K562 (cell line): ENCODE results near the gene AMN1. TPM values are rescaled to one million over a fixed set of nuclear protein-coding genes. Genes with fewer than 3 reads are reported as not detected.

Experiments
- CAMTA2 ChIP-seq: fragments of 250-450 bp; sonication (Bioruptor Pico); conservative IDR thresholded peaks from 2 replicates; pipeline ENCODE4 v1.5.1; 2022
- CHD2 ChIP-seq: IDR thresholded peaks from 2 replicates; pipeline ENCODE4 v1.6.1; 2011; ENCODE audit warnings: low read depth, low read length
- FOXP1 ChIP-seq: sonication (generic); formaldehyde crosslinking; IDR thresholded peaks from 2 replicates; pipeline ENCODE4 v1.8.0; 2022; ENCODE audit warnings: mild to moderate bottlenecking, missing genetic modification reagents
- FUS ChIP-seq: fragments of 200-400 bp; formaldehyde crosslinking; optimal IDR thresholded peaks from 2 replicates; pipeline ENCODE3; 2017; ENCODE audit warnings: low read depth, low read length
- GATA2 ChIP-seq: sonication (generic); formaldehyde crosslinking; IDR thresholded peaks from 2 replicates; pipeline ENCODE4 v1.4.0; 2020; ENCODE audit warnings: mild to moderate bottlenecking, missing genetic modification reagents
- GTF2A2 ChIP-seq: IDR thresholded peaks from 2 replicates; pipeline ENCODE4 v1.6.1; 2016; ENCODE audit warnings: mild to moderate bottlenecking, missing genetic modification characterization, missing compliant biosample characterization
- KDM1A ChIP-seq, 2 experiments: fragments of 450-650 bp; IDR thresholded peaks; 2 replicates each; pipeline ENCODE4 v1.6.1; 2016; ENCODE audit warnings: mild to moderate bottlenecking in 2 of 2
- LEF1 ChIP-seq: fragments of 450-650 bp; IDR thresholded peaks from 2 replicates; pipeline ENCODE4 v1.6.1; 2016; ENCODE audit warnings: mild to moderate bottlenecking
- NR4A1 ChIP-seq, 2 experiments: fragments of 250-450 bp in 1 of 2; fragments of 450-650 bp in 1 of 2; sonication (Bioruptor Pico) in 1 of 2; IDR thresholded peaks; 2 replicates each; pipeline versions ENCODE4 v1.4.0 to v1.6.1; 2016 to 2020; ENCODE audit warnings: mild to moderate bottlenecking in 2 of 2, missing compliant biosample characterization in 1 of 2, missing genetic modification characterization in 1 of 2, moderate library complexity in 1 of 2
- RBM14 ChIP-seq: fragments of 200-400 bp; formaldehyde crosslinking; IDR thresholded peaks from 2 replicates; pipeline ENCODE4 v1.6.1; 2018; ENCODE audit warnings: low read depth, mild to moderate bottlenecking, low read length, moderate library complexity, borderline replicate concordance; ENCODE audit not compliant: insufficient read depth
- RFX1 ChIP-seq: fragments of 450-650 bp; IDR thresholded peaks from 2 replicates; pipeline ENCODE4 v1.6.1; 2016; ENCODE audit warnings: mild to moderate bottlenecking, moderate library complexity
- RNF2 ChIP-seq: sonication (generic); IDR thresholded peaks from 2 replicates; pipeline ENCODE4 v1.6.1; 2016
- SAFB2 ChIP-seq: fragments of 200-400 bp; formaldehyde crosslinking; IDR thresholded peaks from 2 replicates; pipeline ENCODE4 v1.6.1; 2018; ENCODE audit warnings: borderline replicate concordance, low read length, low read depth, moderate library complexity; ENCODE audit not compliant: severe bottlenecking
- SIRT6 ChIP-seq: IDR thresholded peaks from one replicate; pipeline ENCODE4 v1.6.1; 2012; ENCODE audit warnings: low read depth, mild to moderate bottlenecking, control low read depth, inconsistent platforms, low read length, moderate library complexity
- TBP ChIP-seq: optimal IDR thresholded peaks from 2 replicates; pipeline ENCODE3; 2011; ENCODE audit warnings: low read depth, low read length, improper control_type of control experiment
- ZNF143 ChIP-seq: sonication (generic); formaldehyde crosslinking; IDR thresholded peaks from 2 replicates; pipeline ENCODE4 v1.9.0; 2022; ENCODE audit warnings: mild to moderate bottlenecking, missing genetic modification reagents
- ZNF217 ChIP-seq: sonication (generic); formaldehyde crosslinking; IDR thresholded peaks from 2 replicates; pipeline ENCODE4 v1.8.0; 2022; ENCODE audit warnings: mild to moderate bottlenecking, missing genetic modification reagents
- ZNF311 ChIP-seq: fragments of 250-450 bp; sonication (Bioruptor Pico); IDR thresholded peaks from 2 replicates; pipeline ENCODE4 v1.4.0; 2020; ENCODE audit warnings: mild to moderate bottlenecking, moderate library complexity
- polyA plus RNA-seq, 8 experiments: library from polyadenylated mRNA; depleted of rRNA in 4 of 8; stranded (reverse) in 5 of 8; unstranded in 3 of 8; fragments of >200 nt; fragmentation: Nextera tagmentation in 2 of 8; fragmentation: Illumina TruSeq in 1 of 8; extraction: Ambion mirVana in 2 of 8; extraction: Trizol in 1 of 8; gene quantifications; 2 replicates each; pipeline versions ENCODE4 v1.2.1 to v1.2.3, GENCODE V29; 2011 to 2014; ENCODE audit warnings: inconsistent platforms in 1 of 8, missing spikeins in 1 of 8
- total RNA-seq, 7 experiments: library from RNA; depleted of rRNA in 6 of 7; stranded (reverse); fragments of >200 nt in 6 of 7; fragmentation: Illumina TruSeq in 2 of 7; extraction: Trizol in 2 of 7; gene quantifications; 2 replicates each; pipeline versions ENCODE4 v1.2.1 to v1.2.3, GENCODE V29; 2011 to 2021; ENCODE audit warnings: low replicate concordance in 1 of 7
- TF ChIP-seq, protein P1 (sequence below): sonication (generic); formaldehyde crosslinking; IDR thresholded peaks from 2 replicates; pipeline ENCODE4 v1.8.0; 2022; ENCODE audit warnings: mild to moderate bottlenecking, low read depth, missing genetic modification reagents
- TF ChIP-seq, protein P2 (sequence below): fragments of 450-650 bp; IDR thresholded peaks from 2 replicates; pipeline ENCODE4 v1.6.1; 2016; ENCODE audit warnings: antibody characterized with exemption
- TF ChIP-seq, protein P3 (sequence below), 2 experiments: fragments of 450-650 bp in 1 of 2; sonication (generic) in 1 of 2; formaldehyde crosslinking in 1 of 2; IDR thresholded peaks in 1 of 2; conservative IDR thresholded peaks in 1 of 2; 2 replicates each; pipeline versions ENCODE4 v1.6.1 to v1.8.1; 2016 to 2023; ENCODE audit warnings: mild to moderate bottlenecking in 2 of 2, moderate library complexity in 2 of 2, inconsistent platforms in 1 of 2, missing genetic modification reagents in 1 of 2
- TF ChIP-seq, protein P4 (sequence below): sonication (generic); formaldehyde crosslinking; IDR thresholded peaks from 2 replicates; pipeline ENCODE4 v1.8.1; 2023; ENCODE audit warnings: mild to moderate bottlenecking, missing genetic modification reagents

AMN1 gene
- total and polyA plus RNA-seq, 9 of the 15 experiments (the other 6 are each of a cell fraction or from before 2014, with no cell fraction given) = 5.2 to 27.6 (median 13.0) TPM

DNA sequence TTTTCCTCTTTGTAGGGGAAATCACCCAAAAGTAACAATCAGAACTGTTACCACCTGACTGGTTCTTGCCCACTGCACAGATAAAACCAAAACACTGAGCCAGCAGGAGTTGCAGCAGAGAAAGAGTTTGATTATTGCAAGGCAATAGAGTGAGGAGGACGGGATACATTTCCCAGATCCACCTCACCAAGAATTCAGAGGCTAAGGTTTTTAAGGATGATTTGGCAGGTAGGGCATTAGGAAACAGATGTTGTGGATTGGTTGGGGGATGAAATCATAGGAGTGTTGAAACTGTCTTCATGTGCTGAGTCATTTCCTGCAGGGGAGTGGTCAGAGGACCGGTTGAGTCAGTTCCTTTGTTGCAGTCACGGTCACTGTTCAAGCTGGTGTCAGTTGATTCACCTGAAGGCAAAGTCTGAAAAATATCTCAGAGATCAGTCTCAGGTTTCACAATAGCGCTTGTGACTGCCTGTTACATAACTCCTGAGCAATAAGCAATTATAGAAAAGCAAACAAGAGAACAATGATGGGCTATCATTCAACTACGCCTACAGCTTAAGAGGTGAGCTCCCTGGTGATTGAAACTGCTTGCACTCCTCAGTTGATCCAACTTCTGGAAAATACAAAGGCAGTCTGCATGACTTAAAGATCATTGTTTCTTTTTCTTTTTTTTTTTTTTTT lies 20.3 kb upstream of the AMN1 start (continued):
- no peak for TF ChIP-seq CAMTA2 (CRISPR knock-in tag)
- TF ChIP-seq ZNF143 (CRISPR knock-in tag) = no peak
- TF ChIP-seq, protein P1, sequence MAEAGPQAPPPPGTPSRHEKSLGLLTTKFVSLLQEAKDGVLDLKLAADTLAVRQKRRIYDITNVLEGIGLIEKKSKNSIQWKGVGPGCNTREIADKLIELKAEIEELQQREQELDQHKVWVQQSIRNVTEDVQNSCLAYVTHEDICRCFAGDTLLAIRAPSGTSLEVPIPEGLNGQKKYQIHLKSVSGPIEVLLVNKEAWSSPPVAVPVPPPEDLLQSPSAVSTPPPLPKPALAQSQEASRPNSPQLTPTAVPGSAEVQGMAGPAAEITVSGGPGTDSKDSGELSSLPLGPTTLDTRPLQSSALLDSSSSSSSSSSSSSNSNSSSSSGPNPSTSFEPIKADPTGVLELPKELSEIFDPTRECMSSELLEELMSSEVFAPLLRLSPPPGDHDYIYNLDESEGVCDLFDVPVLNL (CRISPR knock-in tag) = no peak
- TF ChIP-seq KDM1A (IDR thresholded peaks at IDR 0.05) = peak; percentile 80 to 86
- TF ChIP-seq, protein P2, sequence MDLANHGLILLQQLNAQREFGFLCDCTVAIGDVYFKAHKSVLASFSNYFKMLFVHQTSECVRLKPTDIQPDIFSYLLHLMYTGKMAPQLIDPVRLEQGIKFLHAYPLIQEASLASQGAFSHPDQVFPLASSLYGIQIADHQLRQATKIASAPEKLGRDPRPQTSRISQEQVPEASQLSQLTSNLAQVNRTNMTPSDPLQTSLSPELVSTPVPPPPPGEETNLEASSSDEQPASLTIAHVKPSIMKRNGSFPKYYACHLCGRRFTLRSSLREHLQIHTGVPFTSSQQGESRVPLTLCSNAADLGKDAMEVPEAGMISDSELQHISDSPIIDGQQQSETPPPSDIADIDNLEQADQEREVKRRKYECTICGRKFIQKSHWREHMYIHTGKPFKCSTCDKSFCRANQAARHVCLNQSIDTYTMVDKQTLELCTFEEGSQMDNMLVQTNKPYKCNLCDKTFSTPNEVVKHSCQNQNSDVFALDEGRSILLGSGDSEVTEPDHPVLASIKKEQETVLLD = peak; percentile 73
- TF ChIP-seq FUS = no peak
- TF ChIP-seq CHD2 = no peak
- TF ChIP-seq RFX1 = no peak
- TF ChIP-seq, protein P3, sequence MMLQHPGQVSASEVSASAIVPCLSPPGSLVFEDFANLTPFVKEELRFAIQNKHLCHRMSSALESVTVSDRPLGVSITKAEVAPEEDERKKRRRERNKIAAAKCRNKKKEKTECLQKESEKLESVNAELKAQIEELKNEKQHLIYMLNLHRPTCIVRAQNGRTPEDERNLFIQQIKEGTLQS (IDR thresholded peaks at IDR 0.05) = peak; percentile 99
- TF ChIP-seq, protein P3 (CRISPR knock-in tag; conservative IDR thresholded peaks at IDR 0.05) = peak; percentile 87
- no peak for TF ChIP-seq ZNF217 (CRISPR knock-in tag)
- peak; percentile 93 for TF ChIP-seq GATA2 (CRISPR knock-in tag)
- peak; percentile 93 for TF ChIP-seq RNF2
- no peak for TF ChIP-seq GTF2A2 (tag)
- TF ChIP-seq, protein P4, sequence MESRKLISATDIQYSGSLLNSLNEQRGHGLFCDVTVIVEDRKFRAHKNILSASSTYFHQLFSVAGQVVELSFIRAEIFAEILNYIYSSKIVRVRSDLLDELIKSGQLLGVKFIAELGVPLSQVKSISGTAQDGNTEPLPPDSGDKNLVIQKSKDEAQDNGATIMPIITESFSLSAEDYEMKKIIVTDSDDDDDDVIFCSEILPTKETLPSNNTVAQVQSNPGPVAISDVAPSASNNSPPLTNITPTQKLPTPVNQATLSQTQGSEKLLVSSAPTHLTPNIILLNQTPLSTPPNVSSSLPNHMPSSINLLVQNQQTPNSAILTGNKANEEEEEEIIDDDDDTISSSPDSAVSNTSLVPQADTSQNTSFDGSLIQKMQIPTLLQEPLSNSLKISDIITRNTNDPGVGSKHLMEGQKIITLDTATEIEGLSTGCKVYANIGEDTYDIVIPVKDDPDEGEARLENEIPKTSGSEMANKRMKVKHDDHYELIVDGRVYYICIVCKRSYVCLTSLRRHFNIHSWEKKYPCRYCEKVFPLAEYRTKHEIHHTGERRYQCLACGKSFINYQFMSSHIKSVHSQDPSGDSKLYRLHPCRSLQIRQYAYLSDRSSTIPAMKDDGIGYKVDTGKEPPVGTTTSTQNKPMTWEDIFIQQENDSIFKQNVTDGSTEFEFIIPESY (CRISPR knock-in tag) = no peak
- no peak for TF ChIP-seq RBM14
- peak; percentile 87 for TF ChIP-seq LEF1
- TF ChIP-seq SIRT6 = no peak
- no peak for TF ChIP-seq FOXP1 (CRISPR knock-in tag)
- no peak for TF ChIP-seq TBP
- no peak for TF ChIP-seq NR4A1 (CRISPR knock-in tag; IDR thresholded peaks at IDR 0.05)
- no peak for TF ChIP-seq NR4A1 (tag; IDR thresholded peaks at IDR 0.05)
- TF ChIP-seq ZNF311 = no peak
- TF ChIP-seq SAFB2 = no peak
